Skeletal muscle tissue (tissue), 4 donors: ENCODE data around the gene VPS45. TPM values are rescaled to one million over a fixed set of nuclear protein-coding genes. Genes with fewer than 3 reads are reported as not detected.
"Not testable (repeated sequence)": the region's sequence is repeated elsewhere in the genome, so short reads cannot be mapped to it uniquely, and the experiment has no call there.

Source experiments
- H3K27ac ChIP-seq: one replicate; pipeline ENCODE4 v1.7.0; 2013; ENCODE audit warnings: mild to moderate bottlenecking, low read depth, low read length, inconsistent platforms
- H3K27me3 ChIP-seq, 3 donors: one replicate each; pipeline ENCODE4 v1.7.0; 2013; ENCODE audit warnings: low read length in 3 of 3; ENCODE audit not compliant: control insufficient read depth in 3 of 3, insufficient read depth in 3 of 3
- H3K36me3 ChIP-seq, 3 donors: one replicate each; pipeline ENCODE4 v1.7.0; 2013; ENCODE audit warnings: low read length in 3 of 3; ENCODE audit not compliant: control insufficient read depth in 3 of 3, insufficient read depth in 3 of 3
- H3K4me1 ChIP-seq, 3 donors: one replicate each; pipeline ENCODE4 v1.7.0; 2013; ENCODE audit warnings: low read length in 3 of 3, mild to moderate bottlenecking in 3 of 3; ENCODE audit not compliant: control insufficient read depth in 3 of 3, insufficient read depth in 3 of 3
- H3K4me3 ChIP-seq, 3 donors: one replicate each; pipeline ENCODE4 v1.7.0; 2013; ENCODE audit warnings: low read length in 3 of 3
- H3K9ac ChIP-seq, 3 donors: one replicate each; pipeline ENCODE4 v1.7.0; 2013; ENCODE audit warnings: low read length in 3 of 3, mild to moderate bottlenecking in 3 of 3, moderate library complexity in 2 of 3, low read depth in 1 of 3
- H3K9me3 ChIP-seq, 3 donors: one replicate each; pipeline ENCODE4 v1.7.0; 2013; ENCODE audit warnings: low read length in 3 of 3; ENCODE audit not compliant: control insufficient read depth in 3 of 3
- total RNA-seq: library from RNA; depleted of rRNA; stranded (reverse); fragments of >200 nt; gene quantifications from one replicate; pipeline ENCODE4 v1.2.3, GENCODE V29; 2014
- donor health status: Osteomylitis.

VPS45 gene
- total RNA-seq, 1 donor from 2014 or later, result 41.2 TPM

DNA sequence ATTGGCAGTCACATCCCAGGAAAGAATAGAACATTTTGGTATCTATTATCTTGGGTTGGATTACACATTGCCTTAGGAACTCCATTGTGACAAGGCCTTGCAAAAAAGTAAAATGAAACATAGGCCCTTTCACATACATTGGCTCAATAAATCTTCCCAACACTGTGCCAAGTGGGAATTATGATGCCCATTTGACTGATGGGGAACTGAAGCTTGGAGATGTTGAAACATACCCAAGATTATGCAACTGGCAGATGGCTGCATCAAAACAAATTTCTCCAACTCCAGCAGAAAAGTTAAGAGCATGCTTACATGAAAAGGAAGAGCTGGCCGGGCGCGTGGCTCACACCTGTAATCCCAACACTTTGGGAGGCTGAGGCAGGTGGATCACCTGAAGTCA is 109.0 kb downstream of the VPS45 start:
- H3K27ac ChIP-seq, result no peak overlapping the region
- H3K4me1 ChIP-seq, result no peaks in the 10 kb centered on the region
- H3K4me3 ChIP-seq, result no peak overlapping the region

DNA sequence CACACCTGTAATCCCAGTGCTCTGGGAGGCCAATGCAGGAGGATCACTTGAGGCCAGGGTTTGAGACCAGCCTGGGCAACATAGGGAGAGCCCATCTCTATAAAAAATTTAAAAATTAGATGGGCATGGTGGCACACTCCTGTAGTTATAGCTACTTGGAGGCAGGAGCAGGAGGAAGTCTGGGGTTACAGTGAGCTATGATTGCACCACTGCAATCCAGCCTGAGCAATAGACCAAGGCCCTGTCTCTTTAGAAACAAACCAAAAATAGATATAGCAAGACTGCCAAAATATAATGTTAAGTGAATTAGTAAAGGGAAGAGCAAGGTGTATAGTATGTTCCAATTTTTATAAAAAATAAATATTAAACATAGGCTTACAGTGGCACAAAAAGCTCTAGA is 111.0 kb downstream of the VPS45 start:
- Histone ChIP-seq H3K27ac (no peak overlapping the region), H3K36me3 (no peaks in the 10 kb centered on the region), H3K4me3 (no peak overlapping the region), H3K27me3 (no peaks in the 10 kb centered on the region), H3K4me1 (no peaks in the 10 kb centered on the region), H3K9me3 (no peaks in the 10 kb centered on the region), H3K9ac (no peak overlapping the region)

More for the DNA sequence above, 109.0 kb downstream of the VPS45 start:
- H3K9me3 ChIP-seq, result no peaks in the 10 kb centered on the region
- H3K36me3 ChIP-seq, result no peaks in the 10 kb centered on the region
- no peaks in the 10 kb centered on the region for H3K27me3 ChIP-seq
- H3K9ac ChIP-seq, result no peak overlapping the region

DNA sequence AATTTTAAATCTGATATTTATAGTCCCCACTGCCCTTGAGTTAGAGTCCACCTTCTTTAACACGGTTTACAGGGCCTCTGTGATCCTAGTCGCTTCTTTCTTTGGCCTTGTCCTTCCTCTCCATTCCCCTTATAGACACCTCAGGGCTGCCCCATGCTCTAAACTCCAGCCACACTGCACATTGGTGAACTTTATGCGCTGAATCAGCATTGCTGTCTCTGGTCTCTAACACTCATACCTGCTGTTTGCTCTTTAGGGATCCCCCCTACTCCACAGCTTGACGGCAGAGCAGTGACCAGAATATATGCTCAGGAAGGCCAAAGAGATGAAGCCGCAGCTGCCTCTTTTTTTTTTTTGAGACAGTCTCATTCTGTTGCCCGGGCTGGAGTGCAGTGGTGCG is 112.3 kb downstream of the VPS45 start:
- Histone ChIP-seq H3K4me3 (no peak overlapping the region), H3K27ac (no peak overlapping the region), H3K9me3 (no peaks in the 10 kb centered on the region), H3K4me1 (no peaks in the 10 kb centered on the region), H3K27me3 (no peaks in the 10 kb centered on the region), H3K36me3 (no peaks in the 10 kb centered on the region), H3K9ac (no peak overlapping the region)

DNA sequence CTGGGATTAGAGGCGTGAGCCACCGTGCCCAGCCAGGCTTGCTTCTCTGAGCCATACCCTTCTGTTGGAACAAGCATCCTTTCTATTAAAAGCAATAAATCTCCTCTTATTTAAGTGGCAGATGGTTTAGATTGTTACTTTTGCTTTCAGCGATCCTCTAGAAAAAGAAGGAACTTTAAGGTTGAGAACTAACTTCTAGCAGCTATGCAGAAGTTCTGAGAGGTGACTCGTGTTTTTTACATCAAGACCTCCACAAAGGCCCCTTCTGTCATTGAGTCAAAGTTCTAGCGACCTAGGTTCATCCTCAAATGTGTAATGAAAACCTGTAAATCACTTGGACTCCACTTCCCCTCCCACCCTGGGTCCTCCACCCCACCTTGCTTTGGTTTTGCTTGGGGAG is 112.9 kb downstream of the VPS45 start:
- no peak overlapping the region for H3K4me3 ChIP-seq
- no peaks in the 10 kb centered on the region for H3K9me3 ChIP-seq
- no peak overlapping the region for H3K27ac ChIP-seq
- no peaks in the 10 kb centered on the region for H3K4me1 ChIP-seq
- H3K9ac ChIP-seq, result no peak overlapping the region
- H3K36me3 ChIP-seq, result no peaks in the 10 kb centered on the region
- H3K27me3 ChIP-seq, result no peaks in the 10 kb centered on the region

DNA sequence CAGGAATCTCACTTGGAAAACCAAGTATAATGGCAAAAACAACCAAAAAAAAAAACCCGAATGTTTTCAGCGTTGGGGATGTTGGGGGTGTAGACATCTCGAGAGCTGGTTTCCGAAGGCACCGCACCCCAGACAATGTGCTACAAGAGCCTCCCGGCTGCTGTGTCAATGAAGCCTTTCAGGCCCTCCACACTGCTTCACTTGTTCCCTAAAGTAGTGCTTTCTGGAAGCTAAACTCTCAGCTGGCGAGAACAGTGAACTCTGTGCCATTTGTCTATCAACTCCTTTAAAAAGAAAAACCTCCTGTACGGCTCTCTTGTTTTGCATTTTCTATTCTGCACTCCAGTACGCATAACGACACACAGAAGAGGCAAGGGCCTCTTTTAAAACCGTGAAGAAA is 114.7 kb downstream of the VPS45 start:
- H3K4me1 ChIP-seq, result no peaks in the 10 kb centered on the region
- H3K9me3 ChIP-seq, result no peaks in the 10 kb centered on the region

DNA sequence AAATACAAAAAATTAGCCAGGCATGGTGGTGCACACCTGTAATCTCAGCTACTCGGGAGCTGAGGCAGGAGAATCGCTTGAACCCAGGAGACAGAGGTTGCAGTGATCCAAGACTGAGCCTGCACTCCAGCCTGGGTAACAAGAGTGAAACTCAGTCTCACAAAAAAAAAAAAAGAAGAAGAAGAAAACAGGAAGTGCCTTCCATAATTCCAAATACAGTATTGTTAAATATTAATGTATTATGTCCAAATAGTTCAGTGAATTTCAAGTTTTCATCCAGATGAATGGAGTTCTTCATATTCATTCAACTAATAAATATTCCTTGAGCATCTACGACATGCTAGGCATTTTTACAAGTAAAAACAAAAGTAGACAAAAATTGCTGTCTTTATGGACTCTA is 115.5 kb downstream of the VPS45 start:
- Histone ChIP-seq H3K9ac (no peak overlapping the region), H3K27me3 (no peaks in the 10 kb centered on the region), H3K4me1 (no peaks in the 10 kb centered on the region), H3K27ac (no peak overlapping the region), H3K4me3 (no peak overlapping the region), H3K36me3 (no peaks in the 10 kb centered on the region), H3K9me3 (no peaks in the 10 kb centered on the region)

More for the DNA sequence above, 114.7 kb downstream of the VPS45 start:
- Histone ChIP-seq H3K27me3 (no peaks in the 10 kb centered on the region), H3K27ac (no peak overlapping the region), H3K4me3 (no peak overlapping the region), H3K9ac (no peak overlapping the region), H3K36me3 (no peaks in the 10 kb centered on the region)

DNA sequence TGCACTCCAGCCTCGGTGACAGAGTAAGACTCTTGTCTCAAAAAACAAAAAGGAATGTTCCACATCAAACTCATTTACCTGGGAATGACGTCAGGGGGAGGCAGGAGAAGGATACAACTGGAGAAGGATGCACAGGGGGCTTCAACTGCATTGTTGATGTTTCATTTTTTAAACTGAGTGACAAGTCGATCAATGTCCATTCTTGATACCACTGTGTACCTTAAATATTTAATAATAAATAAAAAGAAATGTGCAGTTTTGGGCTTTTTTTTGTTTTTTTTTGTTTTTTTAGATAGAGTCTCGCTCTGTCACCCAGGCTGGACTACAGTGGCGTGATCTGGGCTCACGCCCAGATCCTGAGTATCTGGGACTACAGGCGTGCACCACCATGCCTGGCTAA is 117.9 kb downstream of the VPS45 start:
- H3K27me3 ChIP-seq, result no peaks in the 10 kb centered on the region
- H3K36me3 ChIP-seq, result no peaks in the 10 kb centered on the region
- no peak overlapping the region for H3K27ac ChIP-seq
- H3K4me3 ChIP-seq, result no peak overlapping the region
- H3K4me1 ChIP-seq, result no peaks in the 10 kb centered on the region
- no peak overlapping the region for H3K9ac ChIP-seq
- no peaks in the 10 kb centered on the region for H3K9me3 ChIP-seq

DNA sequence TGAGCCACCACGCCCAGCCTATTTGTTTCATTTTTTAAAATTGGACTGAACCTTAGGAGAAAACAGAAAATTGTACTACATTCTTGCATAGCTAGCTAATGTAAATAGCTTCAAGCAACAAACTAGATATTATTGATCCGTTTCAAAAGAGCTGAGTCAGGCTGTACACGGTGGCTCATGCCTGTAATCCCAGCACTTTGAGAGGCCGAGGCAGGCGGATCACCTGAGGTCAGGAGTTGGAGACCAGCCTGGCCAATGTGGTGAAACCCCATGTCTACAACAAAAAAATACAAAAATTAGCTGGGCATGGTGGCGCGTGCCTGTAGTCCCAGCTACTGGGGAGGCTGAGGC is 118.8 kb downstream of the VPS45 start:
- H3K27me3 ChIP-seq, H3K9me3 ChIP-seq, H3K9ac ChIP-seq, H3K4me1 ChIP-seq, H3K36me3 ChIP-seq, H3K4me3 ChIP-seq: not testable (repeated sequence)
- H3K27ac ChIP-seq, result peak overlapping the region; percentile 64

DNA sequence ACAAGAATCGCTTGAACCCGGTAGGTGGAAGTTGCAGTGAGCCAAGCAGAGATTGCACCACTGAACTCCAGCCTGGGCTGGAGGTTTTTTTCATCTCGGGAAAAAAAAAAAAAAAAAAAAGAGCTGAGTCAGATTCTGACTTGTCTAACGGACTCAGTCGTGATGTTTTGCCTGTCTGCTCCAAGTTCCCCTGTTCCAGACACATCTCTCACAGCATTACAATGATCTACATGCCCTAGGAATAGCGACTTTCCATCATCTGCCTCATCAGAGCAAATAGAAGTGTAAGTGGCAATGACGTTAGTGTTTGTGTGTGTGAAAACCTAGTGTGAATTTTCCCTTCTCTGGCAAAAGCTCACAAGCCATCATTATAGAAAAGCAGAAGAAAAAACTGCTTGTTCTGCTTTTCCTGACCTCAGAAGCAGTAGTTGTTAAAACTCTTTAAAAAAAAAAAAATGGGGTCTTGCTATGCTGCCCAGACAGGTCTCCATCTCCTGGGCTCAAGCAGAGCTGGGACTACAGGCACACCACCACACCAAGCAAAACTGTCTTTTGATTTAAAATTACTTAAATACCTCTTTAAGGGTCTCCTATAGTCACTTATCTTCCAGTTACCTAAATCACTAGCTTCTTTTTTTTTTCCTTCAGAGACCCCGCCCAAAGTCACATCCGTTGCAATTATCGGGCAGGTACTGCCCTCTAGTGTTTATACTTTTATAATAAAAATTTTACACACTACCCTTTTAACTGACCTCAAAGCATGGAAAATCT is 119.4 kb downstream of the VPS45 start:
- H3K9me3 ChIP-seq, result no peaks in the 10 kb centered on the region
- H3K27ac ChIP-seq, result peak overlapping the region; percentile 64
- peak overlapping the region in 2 of 3 donors; percentile 21 to 23 for H3K4me3 ChIP-seq
- H3K9ac ChIP-seq, result no peak overlapping the region
- H3K27me3 ChIP-seq, result no peaks in the 10 kb centered on the region
- H3K36me3 ChIP-seq, result no peaks in the 10 kb centered on the region
- H3K4me1 ChIP-seq, result no peaks in the 10 kb centered on the region

DNA sequence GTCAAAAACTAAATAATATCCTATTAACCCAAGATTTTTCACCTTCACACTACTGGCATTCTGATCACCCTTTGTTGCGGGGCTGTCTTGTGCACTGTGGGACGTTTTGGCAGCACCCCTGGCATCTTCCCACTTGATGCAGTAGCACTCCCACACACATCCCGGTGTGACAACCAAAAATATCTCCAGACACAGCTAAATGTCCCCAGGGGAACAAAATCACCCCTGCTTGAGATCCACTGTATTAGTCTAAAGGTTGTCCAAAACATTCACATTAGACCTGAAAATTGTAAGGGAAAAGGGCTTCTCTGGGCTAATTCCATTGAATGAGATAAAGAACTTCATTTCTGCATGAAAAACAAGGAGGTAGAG is 120.0 kb downstream of the VPS45 start:
- no peak overlapping the region for H3K27ac ChIP-seq

More for the DNA sequence above, 120.0 kb downstream of the VPS45 start:
- Histone ChIP-seq H3K4me3 (peak overlapping the region in 1 of 3 donors; percentile 14), H3K4me1 (peaks cover 3 to 5% (median 4%) of the 10 kb centered on the region in 3 donors), H3K36me3 (no peaks in the 10 kb centered on the region), H3K9me3 (no peaks in the 10 kb centered on the region), H3K27me3 (no peaks in the 10 kb centered on the region), H3K9ac (no peak overlapping the region)
